ENCODE data around the gene TAF15.
A peak's percentile ranks its signal among the peaks of the same experiment; 100 is the strongest.

Gene TAF15

GRCh38 chr17:35780950-35781349 is 28.3 kb upstream of the TAF15 start:
- H3K4me1 ChIP-seq (ENCODE audit: control insufficient read depth in 5 of 5, insufficient read depth in 5 of 5, low read length in 5 of 5), result peaks cover 5 to 53% (median 44%) of the 10 kb centered on the region in 5 donors
- H3K4me3 ChIP-seq (ENCODE audit: low read depth in 1 of 5, low read length in 5 of 5), result no peak overlapping the region

GRCh38 chr17:35784895-35785294 is 24.4 kb upstream of the TAF15 start:
- peak overlapping the region in 1 of 5 donors; percentile 38 for H3K9ac ChIP-seq (ENCODE audit: low read length in 5 of 5)
- H3K4me1 ChIP-seq (ENCODE audit: control insufficient read depth in 5 of 5, insufficient read depth in 5 of 5, low read length in 5 of 5), result peaks cover 14 to 55% (median 51%) of the 10 kb centered on the region in 5 donors
- H3K27me3 ChIP-seq (ENCODE audit: control insufficient read depth in 5 of 5, insufficient read depth in 4 of 5, low read length in 5 of 5), result no peaks in the 10 kb centered on the region
- no peak overlapping the region for H3K4me3 ChIP-seq (ENCODE audit: low read depth in 1 of 5, low read length in 5 of 5)
- no peaks in the 10 kb centered on the region for H3K36me3 ChIP-seq (ENCODE audit: control insufficient read depth in 5 of 5, insufficient read depth in 5 of 5, low read length in 5 of 5)
- H3K9me3 ChIP-seq (ENCODE audit: control insufficient read depth in 5 of 5, low read length in 5 of 5), result no peaks in the 10 kb centered on the region
- peak overlapping the region; percentile 73 for H3K27ac ChIP-seq (ENCODE audit: low read depth, low read length)

More at GRCh38 chr17:35780950-35781349, 28.3 kb upstream of the TAF15 start:
- H3K9ac ChIP-seq (ENCODE audit: low read length in 5 of 5), result no peak overlapping the region
- H3K9me3 ChIP-seq (ENCODE audit: control insufficient read depth in 5 of 5, low read length in 5 of 5), result no peaks in the 10 kb centered on the region
- no peak overlapping the region for H3K27ac ChIP-seq (ENCODE audit: low read depth, low read length)
- no peaks in the 10 kb centered on the region for H3K27me3 ChIP-seq (ENCODE audit: control insufficient read depth in 5 of 5, insufficient read depth in 4 of 5, low read length in 5 of 5)
- peaks cover 2 to 8% (median 3%) of the 10 kb centered on the region in 5 donors for H3K36me3 ChIP-seq (ENCODE audit: control insufficient read depth in 5 of 5, insufficient read depth in 5 of 5, low read length in 5 of 5)

DNA sequence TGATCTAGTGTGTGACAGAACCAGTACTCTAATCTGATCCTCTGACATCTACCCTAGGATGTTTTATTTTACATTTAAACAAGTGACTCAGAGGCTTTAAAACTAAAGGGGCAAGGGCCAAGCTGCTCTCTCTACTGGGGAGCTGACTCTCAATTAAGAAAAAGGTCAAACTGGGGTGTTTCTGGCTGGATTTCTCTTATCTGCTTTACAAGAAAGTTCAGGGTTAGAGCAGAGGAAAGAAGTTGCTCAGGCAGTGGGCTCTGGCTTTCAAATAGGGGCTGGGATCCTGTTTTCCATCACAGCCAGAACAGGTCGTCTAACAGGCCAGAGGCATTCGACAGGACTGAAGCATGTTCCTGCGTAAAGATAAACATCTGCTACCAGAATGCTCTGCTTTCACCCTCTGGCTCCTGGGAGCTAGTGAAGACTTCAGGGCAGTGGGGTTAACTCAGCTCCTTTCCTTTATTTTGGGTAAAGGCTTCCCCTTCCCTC is 22.3 kb upstream of the TAF15 start:
- peak overlapping the region; percentile 67 for H3K27ac ChIP-seq (ENCODE audit: low read depth, low read length)
- H3K9ac ChIP-seq (ENCODE audit: low read length in 5 of 5), result peak overlapping the region in 2 of 5 donors; percentile 35 to 52
- H3K4me1 ChIP-seq (ENCODE audit: control insufficient read depth in 5 of 5, insufficient read depth in 5 of 5, low read length in 5 of 5), result peaks cover 14 to 63% (median 51%) of the 10 kb centered on the region in 5 donors
- peaks cover 0 to 3% (median 0%) of the 10 kb centered on the region in 5 donors for H3K9me3 ChIP-seq (ENCODE audit: control insufficient read depth in 5 of 5, low read length in 5 of 5)
- no peak overlapping the region for H3K4me3 ChIP-seq (ENCODE audit: low read depth in 1 of 5, low read length in 5 of 5)
- no peaks in the 10 kb centered on the region for H3K27me3 ChIP-seq (ENCODE audit: control insufficient read depth in 5 of 5, insufficient read depth in 4 of 5, low read length in 5 of 5)
- H3K36me3 ChIP-seq (ENCODE audit: control insufficient read depth in 5 of 5, insufficient read depth in 5 of 5, low read length in 5 of 5), result no peaks in the 10 kb centered on the region

GRCh38 chr17:35788477-35789368 is 20.6 kb upstream of the TAF15 start:
- H3K4me3 ChIP-seq (ENCODE audit: low read depth in 1 of 5, low read length in 5 of 5), result peak overlapping the region in 1 of 5 donors; percentile 39
- peaks cover 13 to 71% (median 57%) of the 10 kb centered on the region in 5 donors for H3K4me1 ChIP-seq (ENCODE audit: control insufficient read depth in 5 of 5, insufficient read depth in 5 of 5, low read length in 5 of 5)
- peaks cover 0 to 7% (median 0%) of the 10 kb centered on the region in 5 donors for H3K9me3 ChIP-seq (ENCODE audit: control insufficient read depth in 5 of 5, low read length in 5 of 5)
- no peaks in the 10 kb centered on the region for H3K36me3 ChIP-seq (ENCODE audit: control insufficient read depth in 5 of 5, insufficient read depth in 5 of 5, low read length in 5 of 5)
- no peaks in the 10 kb centered on the region for H3K27me3 ChIP-seq (ENCODE audit: control insufficient read depth in 5 of 5, insufficient read depth in 4 of 5, low read length in 5 of 5)
- peak overlapping the region in 2 of 5 donors; percentile 35 to 61 for H3K9ac ChIP-seq (ENCODE audit: low read length in 5 of 5)
- peak overlapping the region; percentile 67 for H3K27ac ChIP-seq (ENCODE audit: low read depth, low read length)

GRCh38 chr17:35790841-35791240 is 18.4 kb upstream of the TAF15 start:
- Histone ChIP-seq H3K4me3 (ENCODE audit: low read depth in 1 of 5, low read length in 5 of 5) (no peak overlapping the region), H3K27me3 (ENCODE audit: control insufficient read depth in 5 of 5, insufficient read depth in 4 of 5, low read length in 5 of 5) (peaks cover 0 to 2% (median 0%) of the 10 kb centered on the region in 5 donors), H3K4me1 (ENCODE audit: control insufficient read depth in 5 of 5, insufficient read depth in 5 of 5, low read length in 5 of 5) (peaks cover 12 to 75% (median 64%) of the 10 kb centered on the region in 5 donors), H3K9ac (ENCODE audit: low read length in 5 of 5) (no peak overlapping the region), H3K9me3 (ENCODE audit: control insufficient read depth in 5 of 5, low read length in 5 of 5) (peaks cover 0 to 7% (median 0%) of the 10 kb centered on the region in 5 donors), H3K27ac (ENCODE audit: low read depth, low read length) (no peak overlapping the region), H3K36me3 (ENCODE audit: control insufficient read depth in 5 of 5, insufficient read depth in 5 of 5, low read length in 5 of 5) (no peaks in the 10 kb centered on the region)

DNA sequence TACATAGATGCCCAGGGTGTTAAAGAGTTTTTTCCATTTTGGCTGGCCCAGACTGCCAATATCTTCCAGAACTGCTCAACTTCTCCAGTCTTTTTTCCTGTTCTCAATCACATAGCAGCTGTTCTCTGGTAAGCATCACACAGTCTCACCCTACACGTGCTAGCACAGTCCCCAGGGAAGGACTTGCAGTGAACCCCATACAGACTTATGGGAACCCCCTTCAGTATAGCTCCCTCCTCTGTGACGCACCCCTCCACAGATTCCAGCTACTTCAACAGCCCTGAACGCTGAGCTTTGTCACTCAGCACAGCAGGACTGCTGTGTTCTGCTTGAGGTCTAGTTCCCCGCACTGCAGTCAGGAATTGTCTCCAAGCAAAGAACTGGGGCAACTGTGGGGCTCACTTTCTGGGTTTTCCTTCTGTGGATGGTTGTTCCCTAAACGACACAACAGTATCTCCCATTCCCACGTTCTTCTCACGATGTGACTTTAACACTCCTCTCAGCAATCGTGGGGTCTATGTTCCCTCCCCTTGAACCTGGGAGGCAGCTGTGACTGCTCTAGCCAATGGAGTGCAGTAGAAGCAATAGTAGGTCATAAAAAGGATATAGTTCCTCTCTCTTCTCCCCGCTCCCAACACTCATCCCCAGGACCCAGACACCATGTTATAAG is 17.5 kb upstream of the TAF15 start:
- no peak overlapping the region for H3K4me3 ChIP-seq (ENCODE audit: low read depth in 1 of 5, low read length in 5 of 5)
- H3K27me3 ChIP-seq (ENCODE audit: control insufficient read depth in 5 of 5, insufficient read depth in 4 of 5, low read length in 5 of 5), result peaks cover 0 to 2% (median 0%) of the 10 kb centered on the region in 5 donors
- H3K27ac ChIP-seq (ENCODE audit: low read depth, low read length), result no peak overlapping the region
- no peak overlapping the region for H3K9ac ChIP-seq (ENCODE audit: low read length in 5 of 5)
- peaks cover 13 to 78% (median 61%) of the 10 kb centered on the region in 5 donors for H3K4me1 ChIP-seq (ENCODE audit: control insufficient read depth in 5 of 5, insufficient read depth in 5 of 5, low read length in 5 of 5)
- H3K9me3 ChIP-seq (ENCODE audit: control insufficient read depth in 5 of 5, low read length in 5 of 5), result peaks cover 0 to 7% (median 0%) of the 10 kb centered on the region in 5 donors
- H3K36me3 ChIP-seq (ENCODE audit: control insufficient read depth in 5 of 5, insufficient read depth in 5 of 5, low read length in 5 of 5), result no peaks in the 10 kb centered on the region

GRCh38 chr17:35793257-35793656 is 16.0 kb upstream of the TAF15 start:
- H3K36me3 ChIP-seq (ENCODE audit: control insufficient read depth in 5 of 5, insufficient read depth in 5 of 5, low read length in 5 of 5), result no peaks in the 10 kb centered on the region
- no peak overlapping the region for H3K9ac ChIP-seq (ENCODE audit: low read length in 5 of 5)
- peak overlapping the region in 4 of 5 donors; percentile 0 to 31 (median 16) for H3K4me3 ChIP-seq (ENCODE audit: low read depth in 1 of 5, low read length in 5 of 5)

GRCh38 chr17:35795007-35795870 is 14.0 kb upstream of the TAF15 start, which contains the start of gene MMP28:
Gene MMP28, minus strand, starts transcription at chr17:35795641. Its CDS starts 264 bp downstream, at chr17:35795377.
- Histone ChIP-seq H3K9me3 (ENCODE audit: control insufficient read depth in 5 of 5, low read length in 5 of 5) (peaks cover 0 to 7% (median 0%) of the 10 kb centered on the region in 5 donors), H3K36me3 (ENCODE audit: control insufficient read depth in 5 of 5, insufficient read depth in 5 of 5, low read length in 5 of 5) (no peaks in the 10 kb centered on the region), H3K27me3 (ENCODE audit: control insufficient read depth in 5 of 5, insufficient read depth in 4 of 5, low read length in 5 of 5) (peaks cover 0 to 2% (median 0%) of the 10 kb centered on the region in 5 donors), H3K9ac (ENCODE audit: low read length in 5 of 5) (peak within 1 kb of the TSS in 2 of 5 donors; percentile 46 to 71), H3K27ac (ENCODE audit: low read depth, low read length) (no peak within 1 kb of the TSS), H3K4me1 (ENCODE audit: control insufficient read depth in 5 of 5, insufficient read depth in 5 of 5, low read length in 5 of 5) (peaks cover 5 to 54% (median 45%) of the 10 kb centered on the region in 5 donors), H3K4me3 (ENCODE audit: low read depth in 1 of 5, low read length in 5 of 5) (peak within 1 kb of the TSS; percentile 52 to 94 (median 78))

More at GRCh38 chr17:35793257-35793656, 16.0 kb upstream of the TAF15 start:
- H3K27ac ChIP-seq (ENCODE audit: low read depth, low read length), result no peak overlapping the region
- H3K9me3 ChIP-seq (ENCODE audit: control insufficient read depth in 5 of 5, low read length in 5 of 5), result peaks cover 0 to 7% (median 0%) of the 10 kb centered on the region in 5 donors
- peaks cover 0 to 2% (median 0%) of the 10 kb centered on the region in 5 donors for H3K27me3 ChIP-seq (ENCODE audit: control insufficient read depth in 5 of 5, insufficient read depth in 4 of 5, low read length in 5 of 5)
- H3K4me1 ChIP-seq (ENCODE audit: control insufficient read depth in 5 of 5, insufficient read depth in 5 of 5, low read length in 5 of 5), result peaks cover 11 to 64% (median 48%) of the 10 kb centered on the region in 5 donors

- peaks cover 0 to 7% (median 0%) of the 10 kb centered on the region in 5 donors for H3K9me3 ChIP-seq (ENCODE audit: control insufficient read depth in 5 of 5, low read length in 5 of 5)
- peak overlapping the region; percentile 48 to 94 (median 78) for H3K4me3 ChIP-seq (ENCODE audit: low read depth in 1 of 5, low read length in 5 of 5)
- H3K9ac ChIP-seq (ENCODE audit: low read length in 5 of 5), result peak overlapping the region in 2 of 5 donors; percentile 44 to 71
- no peak overlapping the region for H3K27ac ChIP-seq (ENCODE audit: low read depth, low read length)
- H3K4me1 ChIP-seq (ENCODE audit: control insufficient read depth in 5 of 5, insufficient read depth in 5 of 5, low read length in 5 of 5), result peaks cover 5 to 61% (median 51%) of the 10 kb centered on the region in 5 donors
- H3K27me3 ChIP-seq (ENCODE audit: control insufficient read depth in 5 of 5, insufficient read depth in 4 of 5, low read length in 5 of 5), result peaks cover 0 to 2% (median 0%) of the 10 kb centered on the region in 5 donors
- H3K36me3 ChIP-seq (ENCODE audit: control insufficient read depth in 5 of 5, insufficient read depth in 5 of 5, low read length in 5 of 5), result no peaks in the 10 kb centered on the region
These were observed 13.4 kb upstream of the TAF15 start for GRCh38 chr17:35795871-35796265.

Data from subcutaneous abdominal adipose tissue (tissue), 5 donors.